ENCODE results near the gene RIC8A. TPM values are rescaled to one million over a fixed set of nuclear protein-coding genes. Genes with fewer than 3 reads are reported as not detected.
A peak's percentile ranks its signal among the peaks of the same experiment; 100 is the strongest.

Gene RIC8A
- total and polyA plus RNA-seq, 9 of the 15 experiments (the other 6 are each of a cell fraction or from before 2014, with no cell fraction given), result 10.7 to 108 (median 72.1) TPM

DNA sequence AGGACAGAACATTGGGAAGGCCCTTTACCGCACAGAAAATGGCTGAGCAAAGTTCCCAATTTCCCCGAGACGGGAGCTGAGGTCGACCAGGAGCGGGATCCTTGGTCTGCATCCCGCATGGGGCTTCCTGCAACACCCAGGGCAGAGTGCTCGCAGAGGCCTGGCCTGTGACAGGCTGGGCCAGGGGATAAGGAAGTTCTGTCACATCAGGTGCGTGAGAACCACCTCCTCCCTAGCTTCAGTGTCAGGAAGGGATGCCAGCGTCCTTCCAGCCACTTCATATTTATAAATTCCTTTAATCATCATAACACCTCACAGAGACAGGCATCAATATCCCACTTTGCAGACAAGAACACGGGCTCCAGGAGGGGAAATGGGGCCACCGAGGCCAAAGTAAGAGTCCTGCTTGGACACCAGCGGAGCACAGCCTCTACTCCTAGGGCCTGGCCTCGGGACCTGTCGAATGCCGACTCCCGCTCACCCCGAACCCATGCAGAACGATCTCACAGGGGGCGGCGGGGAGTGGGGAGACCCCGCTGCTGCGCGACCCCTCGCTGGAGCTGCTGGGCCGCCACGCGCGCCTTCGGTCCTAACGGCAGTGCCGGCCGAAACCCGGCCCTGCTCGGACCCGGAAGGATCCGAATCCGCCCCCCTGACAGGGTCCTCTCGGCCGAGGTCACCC, 841 bp upstream of the RIC8A start (continued):
- TF ChIP-seq RREB1 (CRISPR knock-in tag; IDR thresholded peaks at IDR 0.05), result 0 out of 2 replicates have a peak, but pooled peaks have one; percentile 10
- peak; percentile 69; the same call in 1 of the 2 replicates for TF ChIP-seq ZSCAN29 (IDR thresholded peaks at IDR 0.05)
- peak; percentile 5; the same call in 1 of the 2 replicates for TF ChIP-seq ETS1 (conservative IDR thresholded peaks at IDR 0.05; ENCODE audit: control insufficient read depth, low read depth, low read length)
- no peak for TF ChIP-seq ZNF324 (CRISPR knock-in tag; IDR thresholded peaks at IDR 0.05)
- TF ChIP-seq PML (IDR thresholded peaks at IDR 0.05; ENCODE audit: low read length), result peak; percentile 22; the same call in 1 of the 2 replicates
- no peak for TF ChIP-seq ZNF41 (CRISPR knock-in tag; conservative IDR thresholded peaks at IDR 0.05)
- peak in 1 of 2 experiments; percentile 15; a peak in 1 of 4 replicates for TF ChIP-seq SIN3A (IDR thresholded peaks at IDR 0.05; ENCODE audit: borderline replicate concordance in 2 of 2, control insufficient read depth in 1 of 2, low read depth in 2 of 2, low read length in 2 of 2)
- TF ChIP-seq, protein P1, sequence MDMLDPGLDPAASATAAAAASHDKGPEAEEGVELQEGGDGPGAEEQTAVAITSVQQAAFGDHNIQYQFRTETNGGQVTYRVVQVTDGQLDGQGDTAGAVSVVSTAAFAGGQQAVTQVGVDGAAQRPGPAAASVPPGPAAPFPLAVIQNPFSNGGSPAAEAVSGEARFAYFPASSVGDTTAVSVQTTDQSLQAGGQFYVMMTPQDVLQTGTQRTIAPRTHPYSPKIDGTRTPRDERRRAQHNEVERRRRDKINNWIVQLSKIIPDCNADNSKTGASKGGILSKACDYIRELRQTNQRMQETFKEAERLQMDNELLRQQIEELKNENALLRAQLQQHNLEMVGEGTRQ (CRISPR knock-in tag; IDR thresholded peaks at IDR 0.05), result 0 out of 2 replicates have a peak, but pooled peaks have one; percentile 5
